ENCODE measurements around the gene MAN2A1. TPM values are rescaled to one million over a fixed set of nuclear protein-coding genes. Genes with fewer than 3 reads are reported as not detected.

MAN2A1 gene
- total RNA-seq, 4 donors from 2014 or later: 37.0 to 45.9 (median 39.8) TPM

GRCh38 chr5:109688970-109689739 is 572 bp upstream of the MAN2A1 start:
- Histone ChIP-seq H3K9me3 (peaks cover 8% of the 10 kb centered on the region), H3K27me3 (no peaks in the 10 kb centered on the region), H3K27ac (peak overlapping the region; percentile 96), H3K4me3 (peak overlapping the region; percentile 97), H3K4me1 (peaks cover 27% of the 10 kb centered on the region), H3K36me3 (no peaks in the 10 kb centered on the region)
- TF ChIP-seq POLR2A (IDR thresholded peaks at IDR 0.05): peak in 1 of 2 donors; percentile 79
- TF ChIP-seq POLR2AphosphoS5 (IDR thresholded peaks at IDR 0.05): peak in 1 of 3 donors; percentile 83
- no peak for TF ChIP-seq EP300 (IDR thresholded peaks at IDR 0.05)
- WGBS: under 1% methylated on average over 8 of the region's 68 CpGs
- peak; percentile 85 to 87 for DNase-seq (ENCODE audit: low spot score in 2 of 2)

- Histone ChIP-seq H3K4me3 (peak overlapping the region; percentile 97), H3K9me3 (peaks cover 8% of the 10 kb centered on the region), H3K27ac (peak overlapping the region; percentile 96), H3K27me3 (no peaks in the 10 kb centered on the region), H3K36me3 (no peaks in the 10 kb centered on the region), H3K4me1 (peaks cover 39% of the 10 kb centered on the region)
- no peak for TF ChIP-seq CTCF (IDR thresholded peaks at IDR 0.05)
- no peak for TF ChIP-seq POLR2A (IDR thresholded peaks at IDR 0.05)
- TF ChIP-seq POLR2AphosphoS5 (IDR thresholded peaks at IDR 0.05): no peak
- TF ChIP-seq EP300 (IDR thresholded peaks at IDR 0.05): no peak
- WGBS: under 1% methylated on average over 29 of the region's 71 CpGs
- peak; percentile 73 to 84 for DNase-seq (ENCODE audit: low spot score in 2 of 2)
These were observed 681 bp downstream of the MAN2A1 start for GRCh38 chr5:109690242-109690974.

- no peaks in the 10 kb centered on the region for H3K36me3 ChIP-seq
- H3K4me3 ChIP-seq: peak overlapping the region; percentile 97
- H3K4me1 ChIP-seq: peaks cover 41% of the 10 kb centered on the region
- no peak for TF ChIP-seq EP300 (IDR thresholded peaks at IDR 0.05)
- TF ChIP-seq POLR2A (IDR thresholded peaks at IDR 0.05): no peak
- TF ChIP-seq CTCF (IDR thresholded peaks at IDR 0.05): peak in 1 of 2 donors; percentile 63
- TF ChIP-seq POLR2AphosphoS5 (IDR thresholded peaks at IDR 0.05): no peak
- peak overlapping the region; percentile 96 for H3K27ac ChIP-seq
- peak; percentile 80 to 88 for DNase-seq (ENCODE audit: low spot score in 2 of 2)
- 2% methylated on average over 26 of the region's 26 CpGs for WGBS
- H3K27me3 ChIP-seq: no peaks in the 10 kb centered on the region
- peaks cover 8% of the 10 kb centered on the region for H3K9me3 ChIP-seq
These were observed 1.3 kb downstream of the MAN2A1 start for GRCh38 chr5:109690975-109691574.

GRCh38 chr5:109691996-109692395 is 2.3 kb downstream of the MAN2A1 start:
- no peak overlapping the region for H3K27ac ChIP-seq
- peaks cover 8% of the 10 kb centered on the region for H3K9me3 ChIP-seq
- peaks cover 43% of the 10 kb centered on the region for H3K4me1 ChIP-seq
- TF ChIP-seq POLR2A (IDR thresholded peaks at IDR 0.05) (no peak), CTCF (IDR thresholded peaks at IDR 0.05) (no peak), EP300 (IDR thresholded peaks at IDR 0.05) (no peak), POLR2AphosphoS5 (IDR thresholded peaks at IDR 0.05) (no peak)
- H3K4me3 ChIP-seq: peak overlapping the region; percentile 97
- no peak for DNase-seq (ENCODE audit: low spot score in 2 of 2)
- no peaks in the 10 kb centered on the region for H3K36me3 ChIP-seq
- no peaks in the 10 kb centered on the region for H3K27me3 ChIP-seq
- WGBS: 59% methylated on average over 1 of the region's 1 CpG

- peaks cover 43% of the 10 kb centered on the region for H3K4me1 ChIP-seq
These were observed 3.1 kb downstream of the MAN2A1 start for GRCh38 chr5:109692852-109693251.

More at GRCh38 chr5:109692852-109693251, 3.1 kb downstream of the MAN2A1 start:
- Histone ChIP-seq H3K27me3 (no peaks in the 10 kb centered on the region), H3K27ac (no peak overlapping the region), H3K36me3 (no peaks in the 10 kb centered on the region), H3K9me3 (peaks cover 8% of the 10 kb centered on the region), H3K4me3 (no peak overlapping the region)
- DNase-seq (ENCODE audit: low spot score in 2 of 2): no peak
- WGBS: 87% methylated on average over 3 of the region's 4 CpGs
- no peak for TF ChIP-seq POLR2A (IDR thresholded peaks at IDR 0.05)
- TF ChIP-seq POLR2AphosphoS5 (IDR thresholded peaks at IDR 0.05): no peak
- no peak for TF ChIP-seq EP300 (IDR thresholded peaks at IDR 0.05)
- no peak for TF ChIP-seq CTCF (IDR thresholded peaks at IDR 0.05)
